PFSK-1 (cell line): ENCODE results near the gene PTPRN2.

Experiments
- FOXP2 ChIP-seq: optimal IDR thresholded peaks from 2 replicates; pipeline ENCODE3; 2011; ENCODE audit warnings: borderline replicate concordance, control low read depth, inconsistent platforms; ENCODE audit not compliant: insufficient read depth; ENCODE audit errors: extremely low read length, extremely low read depth
- POLR2AphosphoS5 ChIP-seq: IDR thresholded peaks from 2 replicates; pipeline ENCODE4 v1.6.1; 2012; ENCODE audit warnings: low read depth, mild to moderate bottlenecking, control low read depth, low read length, moderate library complexity
- REST ChIP-seq, 2 experiments: IDR thresholded peaks; 2 replicates each; pipeline versions ENCODE4 v1.6.1 to v1.8.0; 2011 to 2012; ENCODE audit warnings: low read depth in 2 of 2, low read length in 2 of 2, control low read depth in 1 of 2, inconsistent platforms in 1 of 2, mild to moderate bottlenecking in 1 of 2, moderate library complexity in 1 of 2; ENCODE audit not compliant: insufficient read depth in 1 of 2
- SIN3A ChIP-seq: IDR thresholded peaks from 2 replicates; pipeline ENCODE4 v1.6.1; 2012; ENCODE audit warnings: mild to moderate bottlenecking, low read length, moderate library complexity, borderline replicate concordance; ENCODE audit not compliant: insufficient read depth
- TAF1 ChIP-seq: IDR thresholded peaks from 2 replicates; pipeline ENCODE4 v1.6.1; 2012; ENCODE audit warnings: low read length, control low read depth, borderline replicate concordance; ENCODE audit not compliant: insufficient read depth

PTPRN2 gene

GRCh38 chr7:158403013-158403821 lies 184.4 kb downstream of the PTPRN2 start:
- TF ChIP-seq POLR2AphosphoS5 (no peak), REST (IDR thresholded peaks at IDR 0.05; ENCODE audit: insufficient read depth in 1 of 2, low read depth in 2 of 2, low read length in 2 of 2) (no peak), FOXP2 (no peak), SIN3A (no peak), TAF1 (no peak)

GRCh38 chr7:158402471-158402870 lies 185.2 kb downstream of the PTPRN2 start:
- no peak for TF ChIP-seq FOXP2
- TF ChIP-seq POLR2AphosphoS5 = no peak
- TF ChIP-seq SIN3A = no peak
- TF ChIP-seq REST (IDR thresholded peaks at IDR 0.05; ENCODE audit: insufficient read depth in 1 of 2, low read depth in 2 of 2, low read length in 2 of 2) = no peak
- no peak for TF ChIP-seq TAF1

- TF ChIP-seq POLR2AphosphoS5 (no peak), SIN3A (no peak), FOXP2 (no peak), TAF1 (no peak), REST (IDR thresholded peaks at IDR 0.05; ENCODE audit: insufficient read depth in 1 of 2, low read depth in 2 of 2, low read length in 2 of 2) (no peak)
Observed at GRCh38 chr7:158401826-158402225, 185.8 kb downstream of the PTPRN2 start.

- TF ChIP-seq REST (IDR thresholded peaks at IDR 0.05; ENCODE audit: insufficient read depth in 1 of 2, low read depth in 2 of 2, low read length in 2 of 2) = no peak
Observed at GRCh38 chr7:158401295-158401694, 186.3 kb downstream of the PTPRN2 start.

- no peak for TF ChIP-seq TAF1
- no peak for TF ChIP-seq POLR2AphosphoS5
- no peak for TF ChIP-seq REST (IDR thresholded peaks at IDR 0.05; ENCODE audit: insufficient read depth in 1 of 2, low read depth in 2 of 2, low read length in 2 of 2)
- TF ChIP-seq SIN3A = no peak
- TF ChIP-seq FOXP2 = no peak
Observed at GRCh38 chr7:158400601-158401225, 186.9 kb downstream of the PTPRN2 start.
